ENCODE measurements around the gene CCND1. TPM values are rescaled to one million over a fixed set of nuclear protein-coding genes. Genes with fewer than 3 reads are reported as not detected.

Gene CCND1
- total RNA-seq, 1 donor from 2014 or later = 85.0 TPM

DNA sequence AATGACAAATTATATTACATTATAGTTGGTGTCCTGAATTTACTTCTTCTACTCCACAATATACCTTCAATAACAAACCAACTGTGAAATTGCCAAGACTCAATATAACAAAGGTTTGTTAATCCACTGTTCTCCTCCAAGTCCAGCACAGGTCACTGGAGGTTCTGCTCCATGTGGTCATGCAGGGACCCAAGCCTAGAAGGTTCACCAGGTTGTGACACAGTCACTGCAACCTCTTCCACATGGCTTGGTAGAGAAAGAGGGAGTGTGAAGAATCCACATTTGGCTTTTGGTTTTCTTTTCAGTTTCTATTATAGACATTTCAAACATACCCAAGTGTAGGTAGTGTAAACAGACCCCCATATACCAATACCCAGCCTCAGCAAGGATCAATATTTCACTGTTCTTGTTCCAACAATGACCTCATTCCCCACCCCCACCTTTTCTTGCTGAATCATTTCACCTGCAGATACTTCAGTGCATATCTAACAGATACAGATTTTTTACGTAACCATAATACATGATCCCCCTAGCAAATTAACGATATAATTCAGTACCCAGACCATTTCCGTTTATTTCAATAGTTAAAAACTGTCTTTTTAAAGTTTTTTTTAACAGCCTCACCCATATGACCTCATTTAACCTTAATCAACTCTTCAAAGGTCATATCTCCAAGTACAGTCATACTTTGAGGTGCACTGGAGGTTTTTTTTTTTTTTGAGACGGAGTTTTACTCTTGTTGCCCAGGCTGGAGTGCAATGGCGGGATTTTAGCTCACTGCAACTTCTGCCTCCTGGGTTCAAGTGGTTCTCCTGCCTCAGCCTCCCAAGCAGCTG is 48.7 kb downstream of the CCND1 start:
- Histone ChIP-seq H3K79me2 (ENCODE audit: low read depth) (no peaks in the 10 kb centered on the region), H3K9me3 (ENCODE audit: low read depth) (no peaks in the 10 kb centered on the region)
- H3K4me3 Mint-ChIP-seq = no peak overlapping the region

DNA sequence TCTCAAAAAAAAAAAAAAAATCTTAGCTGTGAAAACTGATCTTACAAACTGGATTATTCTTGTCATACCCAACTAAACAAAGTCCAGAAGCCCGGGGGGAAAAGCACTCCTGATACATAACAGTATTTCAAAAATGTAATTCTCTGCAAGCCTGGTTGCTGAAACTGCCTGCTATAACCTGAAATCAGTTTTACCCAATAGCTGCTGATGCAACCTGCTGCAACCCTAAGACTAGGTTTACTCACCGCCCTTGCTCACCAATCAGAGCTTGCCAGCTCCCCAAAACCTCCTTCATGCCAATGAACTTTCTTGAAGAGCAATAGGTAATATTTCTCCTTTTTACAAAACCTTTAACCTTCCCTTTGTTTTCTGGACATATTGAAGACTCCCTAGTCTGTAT is 50.5 kb downstream of the CCND1 start:
- peaks cover 4% of the 10 kb centered on the region for H3K36me3 Mint-ChIP-seq
- H3K79me2 ChIP-seq (ENCODE audit: low read depth) = no peaks in the 10 kb centered on the region
- no peak overlapping the region for H3K4me2 ChIP-seq
- no peaks in the 10 kb centered on the region for H3F3A ChIP-seq (ENCODE audit: low read depth)
- peaks cover 20% of the 10 kb centered on the region for H3K27me3 Mint-ChIP-seq (ENCODE audit: insufficient read depth, low read depth)
- no peaks in the 10 kb centered on the region for H3K36me3 ChIP-seq
- DNase-seq (ENCODE audit: low spot score) = no peak
- no peaks in the 10 kb centered on the region for H3K4me1 ChIP-seq
- H3K4me3 Mint-ChIP-seq = no peak overlapping the region
- H3K27ac ChIP-seq = no peak overlapping the region
- peaks cover 4% of the 10 kb centered on the region for H3K4me1 Mint-ChIP-seq
- no peaks in the 10 kb centered on the region for H3K9me3 ChIP-seq (ENCODE audit: low read depth)
- H3K9me3 Mint-ChIP-seq = peaks cover 13% of the 10 kb centered on the region
- H3K4me3 ChIP-seq = no peak overlapping the region
- no peaks in the 10 kb centered on the region for H4K20me1 ChIP-seq (ENCODE audit: low read depth)
- no peak for TF ChIP-seq EZH2phosphoT487 (IDR thresholded peaks at IDR 0.05)
- no peak for TF ChIP-seq EZH2 (IDR thresholded peaks at IDR 0.05)
- TF ChIP-seq, protein P1, sequence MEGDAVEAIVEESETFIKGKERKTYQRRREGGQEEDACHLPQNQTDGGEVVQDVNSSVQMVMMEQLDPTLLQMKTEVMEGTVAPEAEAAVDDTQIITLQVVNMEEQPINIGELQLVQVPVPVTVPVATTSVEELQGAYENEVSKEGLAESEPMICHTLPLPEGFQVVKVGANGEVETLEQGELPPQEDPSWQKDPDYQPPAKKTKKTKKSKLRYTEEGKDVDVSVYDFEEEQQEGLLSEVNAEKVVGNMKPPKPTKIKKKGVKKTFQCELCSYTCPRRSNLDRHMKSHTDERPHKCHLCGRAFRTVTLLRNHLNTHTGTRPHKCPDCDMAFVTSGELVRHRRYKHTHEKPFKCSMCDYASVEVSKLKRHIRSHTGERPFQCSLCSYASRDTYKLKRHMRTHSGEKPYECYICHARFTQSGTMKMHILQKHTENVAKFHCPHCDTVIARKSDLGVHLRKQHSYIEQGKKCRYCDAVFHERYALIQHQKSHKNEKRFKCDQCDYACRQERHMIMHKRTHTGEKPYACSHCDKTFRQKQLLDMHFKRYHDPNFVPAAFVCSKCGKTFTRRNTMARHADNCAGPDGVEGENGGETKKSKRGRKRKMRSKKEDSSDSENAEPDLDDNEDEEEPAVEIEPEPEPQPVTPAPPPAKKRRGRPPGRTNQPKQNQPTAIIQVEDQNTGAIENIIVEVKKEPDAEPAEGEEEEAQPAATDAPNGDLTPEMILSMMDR (IDR thresholded peaks at IDR 0.05) = no peak
- H3K27ac Mint-ChIP-seq = no peak overlapping the region
- no peak overlapping the region for H2AFZ ChIP-seq (replicated peaks)
- H3K9ac ChIP-seq = no peak overlapping the region
- H3K27me3 ChIP-seq = no peaks in the 10 kb centered on the region

More for the DNA sequence above, 48.7 kb downstream of the CCND1 start:
- no peak overlapping the region for H3K4me2 ChIP-seq
- H3K36me3 ChIP-seq = no peaks in the 10 kb centered on the region
- no peak overlapping the region for H3K27ac ChIP-seq
- TF ChIP-seq EZH2 (IDR thresholded peaks at IDR 0.05) (no peak), EZH2phosphoT487 (IDR thresholded peaks at IDR 0.05) (no peak)
- TF ChIP-seq, protein P1 (IDR thresholded peaks at IDR 0.05) = no peak
- peaks cover 4% of the 10 kb centered on the region for H3K36me3 Mint-ChIP-seq
- no peaks in the 10 kb centered on the region for H3K4me1 ChIP-seq
- no peak overlapping the region for H3K4me3 ChIP-seq
- DNase-seq (ENCODE audit: low spot score) = no peak
- H3F3A ChIP-seq (ENCODE audit: low read depth) = no peaks in the 10 kb centered on the region
- peaks cover 20% of the 10 kb centered on the region for H3K27me3 Mint-ChIP-seq (ENCODE audit: insufficient read depth, low read depth)
- no peak overlapping the region for H3K27ac Mint-ChIP-seq
- no peaks in the 10 kb centered on the region for H4K20me1 ChIP-seq (ENCODE audit: low read depth)
- no peak overlapping the region for H2AFZ ChIP-seq (replicated peaks)
- peaks cover 2% of the 10 kb centered on the region for H3K4me1 Mint-ChIP-seq
- peaks cover 11% of the 10 kb centered on the region for H3K27me3 ChIP-seq
- H3K9ac ChIP-seq = no peak overlapping the region
- peaks cover 13% of the 10 kb centered on the region for H3K9me3 Mint-ChIP-seq

DNA sequence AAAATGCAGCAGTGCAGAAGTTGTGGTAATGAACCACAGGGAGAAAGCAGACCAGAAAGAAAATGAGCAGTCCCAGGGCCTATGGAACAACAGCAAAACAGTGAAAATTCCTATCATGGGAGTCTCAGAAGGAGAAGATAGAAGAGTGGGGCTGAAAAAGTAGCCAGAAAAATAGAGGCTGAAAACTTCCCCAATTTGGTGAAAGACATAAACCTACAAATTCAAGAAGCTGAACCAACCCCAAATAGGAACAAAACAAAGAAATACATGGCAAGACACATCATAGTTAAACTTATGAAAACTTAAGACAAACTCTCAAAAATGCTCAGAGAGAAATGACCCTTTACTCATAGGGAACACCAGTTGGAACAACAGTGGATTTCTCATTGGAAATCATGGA is 51.5 kb downstream of the CCND1 start:
- no peaks in the 10 kb centered on the region for H3K79me2 ChIP-seq (ENCODE audit: low read depth)
- H3K27me3 Mint-ChIP-seq (ENCODE audit: insufficient read depth, low read depth) = peaks cover 20% of the 10 kb centered on the region
- no peak overlapping the region for H3K27ac Mint-ChIP-seq
- H3K9me3 ChIP-seq (ENCODE audit: low read depth) = no peaks in the 10 kb centered on the region
- no peaks in the 10 kb centered on the region for H3K36me3 ChIP-seq
- H3K9me3 Mint-ChIP-seq = peaks cover 13% of the 10 kb centered on the region
- peaks cover 7% of the 10 kb centered on the region for H3F3A ChIP-seq (ENCODE audit: low read depth)
- no peak for TF ChIP-seq EZH2 (IDR thresholded peaks at IDR 0.05)
- TF ChIP-seq EZH2phosphoT487 (IDR thresholded peaks at IDR 0.05) = no peak
- TF ChIP-seq, protein P1 (IDR thresholded peaks at IDR 0.05) = no peak
- H3K27me3 ChIP-seq = no peaks in the 10 kb centered on the region
- H3K36me3 Mint-ChIP-seq = peaks cover 4% of the 10 kb centered on the region
- DNase-seq (ENCODE audit: low spot score) = no peak
- no peak overlapping the region for H3K27ac ChIP-seq
- H3K4me3 Mint-ChIP-seq = no peak overlapping the region
- no peak overlapping the region for H3K4me3 ChIP-seq
- peaks cover 6% of the 10 kb centered on the region for H4K20me1 ChIP-seq (ENCODE audit: low read depth)
- H3K9ac ChIP-seq = no peak overlapping the region
- no peak overlapping the region for H3K4me2 ChIP-seq
- peaks cover 12% of the 10 kb centered on the region for H3K4me1 Mint-ChIP-seq
- peaks cover 7% of the 10 kb centered on the region for H3K4me1 ChIP-seq
- H2AFZ ChIP-seq (replicated peaks) = no peak overlapping the region

All from neural progenitor cell (in vitro differentiated cells).